Stimulated activated CD8-positive, alpha-beta memory T cell treated with anti-CD3 and anti-CD28 coated beads, Interleukin-12 subunit alpha, Interleukin-12 subunit beta, amount 100 ng/mL, for 1 hour (primary cell): ENCODE results near the gene ZER1.
A peak's percentile ranks its signal among the peaks of the same experiment; 100 is the strongest.
"Not testable (repeated sequence)": the region's sequence is repeated elsewhere in the genome, so short reads cannot be mapped to it uniquely, and the experiment has no call there.

Source experiments
- DNase-seq: peaks from one replicate; pipeline ENCODE4 v3.0.0-alpha.2; 2020; ENCODE audit warnings: low read depth

The ZER1 gene

DNA sequence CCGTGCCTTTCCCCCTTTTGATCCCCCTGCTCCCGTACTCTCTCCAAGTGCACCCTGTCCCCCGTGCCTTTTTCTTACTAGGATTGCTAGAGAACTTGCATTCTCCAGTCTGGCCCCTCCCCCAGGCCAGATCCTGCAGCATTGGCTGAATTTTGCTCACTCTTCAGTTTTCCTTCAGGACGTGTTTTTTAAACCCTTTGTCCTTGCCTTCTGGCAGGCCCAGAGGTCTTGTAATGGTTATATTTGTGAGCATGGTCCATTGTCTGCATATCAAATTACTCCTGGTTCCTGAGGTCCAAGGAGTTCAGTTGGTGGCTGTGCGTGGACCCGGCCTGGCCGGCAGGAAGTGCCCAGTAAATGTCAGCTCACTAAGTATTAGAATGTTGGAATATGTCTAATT lies 15.9 kb upstream of the ZER1 start:
- no peak for DNase-seq

DNA sequence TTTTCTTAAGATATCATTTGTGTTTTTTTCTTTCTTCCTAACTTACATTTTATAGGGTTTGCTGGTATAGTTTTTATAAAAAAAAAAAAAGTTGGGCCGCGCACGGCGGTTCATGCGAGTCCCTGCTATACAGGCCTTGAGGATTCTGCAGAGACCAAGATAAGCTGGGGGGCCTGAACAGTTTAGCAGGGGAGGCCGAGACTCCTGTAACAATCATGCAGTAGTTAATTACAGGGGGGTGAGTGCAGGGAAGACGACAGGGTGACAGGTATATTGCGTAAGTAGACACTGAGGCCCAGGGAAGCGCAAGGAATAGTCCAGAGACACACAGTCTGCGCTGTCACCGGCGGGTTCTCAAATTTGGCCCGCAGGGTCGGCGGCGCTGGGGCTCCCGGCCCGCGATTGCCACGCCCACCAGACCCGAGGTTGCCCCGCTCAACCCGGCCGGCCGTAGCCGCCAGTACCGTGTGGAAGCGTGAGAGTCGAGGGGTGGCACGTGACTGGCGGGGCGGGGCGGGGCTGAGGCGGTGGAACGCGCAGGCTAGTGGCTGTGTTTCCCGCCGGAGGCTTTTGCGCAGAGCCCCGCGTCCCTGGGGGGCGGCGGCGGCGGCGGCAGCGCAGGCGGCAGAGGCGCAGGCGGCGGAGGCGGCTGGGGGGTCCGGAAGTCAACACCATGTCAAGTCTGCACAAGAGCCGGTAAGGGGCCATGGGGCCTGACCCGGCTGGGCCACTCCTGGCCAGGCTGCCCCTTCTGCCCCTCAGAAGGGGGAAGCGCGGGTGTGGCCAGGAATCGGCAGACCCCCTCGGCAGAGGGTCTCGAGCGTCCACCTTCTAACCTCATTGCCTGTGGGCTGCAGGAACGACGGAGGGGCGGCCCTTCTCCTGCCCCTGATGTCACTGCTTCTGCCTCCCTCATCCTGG lies 15.2 kb upstream of the ZER1 start, which contains the start of gene TBC1D13:
TBC1D13 (plus strand) TSS at position 573 of the 921 bp plus-strand sequence; CDS start at position 674, 101 bp downstream.
- peak; percentile 82 for DNase-seq

DNA sequence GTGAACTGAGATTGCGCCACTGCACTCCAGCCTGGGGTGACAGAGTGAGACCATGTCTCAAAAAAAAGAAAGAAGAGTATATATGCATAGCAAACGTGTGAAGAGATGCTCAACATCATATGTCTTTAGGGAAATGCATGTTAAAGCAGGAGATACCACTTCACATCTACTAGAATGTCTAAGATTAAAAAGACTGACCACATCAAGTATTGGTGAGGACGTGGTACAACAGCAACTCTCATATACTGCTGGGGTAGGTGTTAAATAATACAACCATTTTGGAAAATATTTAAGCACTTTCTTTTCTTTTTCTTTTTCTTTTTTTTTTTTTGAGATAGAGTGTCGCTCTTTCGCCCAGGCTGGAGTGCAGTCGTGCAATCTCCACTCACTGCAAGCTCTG lies 13.7 kb upstream of the ZER1 start:
- DNase-seq: no peak

DNA sequence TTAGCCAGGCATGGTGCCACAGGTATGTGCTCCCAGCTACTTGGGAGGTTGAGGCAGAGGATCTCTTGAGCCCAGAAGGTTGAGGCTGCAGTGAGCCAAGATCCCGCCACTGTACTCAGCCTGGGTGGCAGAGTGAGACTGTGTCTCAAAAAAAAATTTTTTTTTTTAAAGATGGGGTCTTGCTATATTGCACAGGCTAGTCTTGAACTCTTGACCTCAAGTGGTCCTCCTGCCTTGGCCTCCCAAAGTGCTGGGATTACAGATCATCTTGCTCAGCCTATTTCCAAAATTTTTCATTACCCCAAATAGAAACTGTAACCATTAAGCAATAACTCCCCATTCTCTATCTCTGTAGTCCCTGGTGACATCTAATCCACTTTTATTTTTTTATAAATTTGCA lies 10.9 kb upstream of the ZER1 start:
- no peak for DNase-seq

DNA sequence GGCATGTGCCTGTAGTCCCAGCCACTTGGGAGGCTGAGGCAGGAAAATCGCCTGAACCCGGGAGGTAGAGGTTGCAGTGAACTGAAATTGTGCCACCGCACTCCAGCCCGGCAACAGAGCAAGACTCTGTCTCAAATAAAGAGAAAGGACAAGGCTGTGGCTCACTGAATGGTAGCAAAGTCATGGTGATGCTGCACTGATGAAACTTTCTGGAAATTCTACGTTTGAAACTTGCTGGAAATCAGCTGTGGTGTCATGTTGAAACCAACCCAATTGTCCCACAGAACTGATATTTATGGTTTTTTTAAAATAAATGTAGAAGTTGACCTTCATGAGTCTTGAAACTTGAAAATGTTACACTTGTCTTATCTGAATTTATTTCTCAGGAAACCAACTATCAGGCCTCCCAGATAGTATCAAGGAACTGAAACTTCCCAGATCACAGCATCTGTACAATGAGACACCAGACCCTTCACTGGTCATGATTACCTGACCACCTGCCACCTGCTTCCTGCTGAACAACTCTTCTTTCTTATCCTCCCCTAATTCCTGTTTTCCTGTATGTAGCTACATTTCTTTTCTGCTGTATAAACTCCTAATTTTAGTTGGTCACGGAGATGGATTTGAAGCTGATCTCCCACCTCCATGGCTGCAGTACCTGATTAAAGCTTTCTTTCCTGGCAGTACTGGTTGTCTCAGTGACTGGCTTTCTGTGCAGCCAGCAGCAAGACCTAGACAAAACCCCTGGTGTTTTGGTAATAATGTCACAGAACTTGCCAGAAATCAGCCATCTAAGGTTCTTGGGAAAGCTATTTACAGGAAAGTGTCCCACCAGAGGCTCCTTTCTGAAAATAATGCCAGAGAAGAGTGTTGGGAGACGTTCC lies 9.7 kb upstream of the ZER1 start:
- DNase-seq: no peak

DNA sequence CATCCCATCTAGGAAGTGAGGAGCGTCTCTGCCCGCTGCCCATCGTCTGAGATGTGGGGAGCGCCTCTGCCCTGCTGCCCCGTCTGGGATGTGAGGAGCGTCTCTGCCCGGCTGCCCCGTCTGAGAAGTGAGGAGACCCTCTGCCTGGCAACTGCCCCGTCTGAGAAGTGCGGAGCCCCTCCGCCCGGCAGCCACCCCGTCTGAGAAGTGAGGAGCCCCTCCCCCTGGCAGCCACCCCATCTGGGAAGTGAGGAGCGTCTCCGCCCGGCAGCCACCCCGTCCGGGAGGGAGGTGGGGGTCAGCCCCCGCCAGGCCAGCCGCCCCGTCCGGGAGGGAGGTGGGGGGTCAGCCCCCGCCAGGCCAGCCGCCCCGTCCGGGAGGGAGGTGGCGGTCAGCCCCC lies 8.4 kb upstream of the ZER1 start:
- not testable (repeated sequence) for DNase-seq

DNA sequence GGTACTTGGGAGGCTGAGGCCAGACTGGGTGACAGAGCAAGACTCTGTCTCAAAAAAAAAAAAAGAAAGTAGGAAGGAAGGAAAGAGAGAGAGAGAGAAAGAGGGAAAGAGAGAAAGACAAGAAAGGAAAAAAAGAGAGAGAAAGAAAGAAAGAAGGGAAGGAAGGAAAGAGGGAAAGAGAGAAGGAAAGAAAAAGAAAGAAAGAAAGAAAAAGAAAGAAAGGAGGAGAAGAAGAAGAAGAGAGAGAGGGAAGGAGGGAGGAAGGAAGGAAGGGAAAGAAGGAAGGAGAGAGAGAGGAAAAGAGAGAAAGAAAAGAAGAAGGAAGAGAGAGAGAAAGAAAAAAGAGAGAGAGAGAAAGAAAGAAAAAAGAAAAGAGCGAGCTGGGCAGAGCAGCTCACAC lies 3.1 kb upstream of the ZER1 start:
- DNase-seq: no peak

DNA sequence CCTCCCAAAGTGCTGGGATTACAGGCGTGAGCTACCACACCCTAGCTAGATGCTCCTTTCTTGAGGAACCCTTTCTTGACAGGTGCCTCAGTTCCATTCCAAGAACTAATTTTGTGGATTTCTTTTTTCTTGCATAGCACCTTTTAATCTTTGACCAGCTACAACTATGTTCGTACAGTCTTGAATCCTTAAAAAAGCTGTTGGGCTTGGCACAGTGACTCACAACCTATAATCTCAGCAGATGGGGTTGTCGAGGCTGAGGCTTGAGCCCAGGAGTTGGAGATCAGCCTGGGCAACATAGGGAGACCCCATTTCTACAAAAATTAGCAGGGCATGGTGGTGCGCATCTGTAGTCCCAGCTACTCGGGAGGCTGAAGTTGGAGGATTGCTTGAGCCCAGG lies 1.3 kb upstream of the ZER1 start:
- DNase-seq: no peak

DNA sequence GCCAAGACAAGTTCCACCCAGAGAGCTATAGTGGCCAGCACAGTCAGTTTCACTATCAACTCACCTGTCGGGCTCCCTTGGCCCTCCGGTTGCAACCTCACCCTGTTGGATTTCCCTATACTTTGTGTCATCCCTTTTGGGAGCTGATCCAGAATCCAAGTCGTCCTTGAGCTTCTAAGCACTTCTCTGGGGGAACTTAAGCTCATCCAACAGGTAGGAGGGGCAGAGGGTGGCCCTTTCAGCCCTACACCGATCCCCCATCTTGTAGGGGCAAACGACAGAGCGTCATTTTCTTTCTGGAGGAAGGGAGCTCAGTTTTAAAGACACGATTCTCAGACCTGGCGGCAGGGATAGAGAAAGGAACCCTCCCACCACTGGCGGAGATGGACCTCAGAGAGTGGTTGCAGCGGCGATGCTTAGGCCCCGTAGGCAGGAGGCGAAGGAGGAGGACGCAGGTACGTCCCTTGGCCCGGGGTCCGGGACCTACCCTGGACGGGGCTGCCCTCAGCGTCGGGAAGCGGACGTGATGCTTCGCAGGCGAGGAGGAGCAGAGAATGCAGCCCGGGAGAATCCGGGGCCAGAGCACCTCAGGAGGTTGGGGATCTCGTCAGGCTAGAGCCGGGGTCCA lies 519 bp downstream of the ZER1 start:
- DNase-seq: no peak

DNA sequence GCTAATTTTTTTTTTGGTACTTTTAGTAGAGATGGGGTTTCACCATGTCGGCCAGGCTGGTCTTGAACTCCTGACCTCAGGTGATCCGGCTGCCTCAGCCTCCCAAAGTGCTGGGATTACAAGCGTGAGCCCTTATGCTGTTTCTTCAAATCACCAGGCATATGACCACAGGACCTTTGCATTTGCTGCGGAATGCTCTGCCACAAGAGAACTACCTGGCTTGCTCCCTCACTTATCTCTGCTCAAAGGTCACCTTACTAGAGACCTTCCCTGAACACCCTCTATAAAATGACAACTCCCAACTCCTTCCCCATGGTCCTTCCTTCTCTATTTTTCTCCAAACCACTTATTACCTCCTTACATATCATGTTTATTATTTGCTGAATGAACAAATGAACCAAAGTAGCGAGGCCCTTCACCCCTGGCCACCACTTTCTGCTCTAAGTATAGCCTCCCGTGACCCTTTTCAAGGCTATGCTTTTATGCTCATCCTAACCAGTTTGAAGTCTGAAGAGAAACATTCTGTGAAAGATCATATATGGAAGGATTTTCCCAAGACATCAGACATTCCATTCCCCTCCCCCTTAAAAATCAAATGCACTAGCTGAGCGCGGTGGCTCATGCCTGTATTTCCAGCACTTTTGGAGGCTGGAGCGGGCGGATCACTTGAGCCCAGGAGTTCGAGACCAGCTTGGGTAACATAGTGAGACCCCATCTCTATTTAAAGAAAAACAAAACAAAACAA lies 1.3 kb downstream of the ZER1 start:
- no peak for DNase-seq

DNA sequence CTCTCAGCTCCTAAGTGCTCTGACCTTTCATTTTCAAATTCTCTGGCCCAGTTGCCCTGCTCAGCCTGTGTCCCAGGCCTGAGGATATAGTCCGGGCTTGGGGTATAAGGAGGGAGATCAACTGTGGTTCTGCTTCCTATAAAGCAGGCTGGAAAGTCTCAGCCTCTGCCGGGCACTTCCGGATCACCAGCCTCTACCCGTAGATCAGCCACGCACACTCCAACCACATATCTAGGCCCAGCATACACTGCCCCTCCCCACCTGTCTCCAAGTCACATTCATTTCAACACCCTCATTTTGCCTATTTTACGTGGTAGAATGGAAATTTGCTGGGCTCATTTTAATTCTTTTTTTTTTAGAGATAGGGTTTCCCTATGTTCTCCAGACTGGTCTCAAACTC lies 3.1 kb downstream of the ZER1 start:
- no peak for DNase-seq

DNA sequence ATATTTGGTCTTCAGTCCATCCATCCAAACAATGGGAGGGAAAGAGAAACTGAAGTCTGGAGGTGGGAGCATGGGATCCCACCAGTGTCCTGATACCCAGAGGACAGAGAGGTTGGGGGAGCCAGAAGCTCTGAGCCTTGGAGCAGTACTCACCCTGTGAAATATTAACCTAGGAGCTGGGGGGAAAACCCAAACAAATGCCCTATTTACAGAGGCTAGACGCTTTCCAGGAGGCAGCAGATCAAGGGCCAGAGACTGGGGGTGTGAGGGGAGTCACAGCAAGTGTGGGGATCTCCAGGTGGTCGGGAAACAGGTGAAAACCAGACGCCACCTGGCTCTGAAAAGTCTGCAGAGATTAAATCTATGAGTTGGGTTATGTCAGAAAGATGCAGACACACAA lies 6.2 kb downstream of the ZER1 start:
- no peak for DNase-seq

DNA sequence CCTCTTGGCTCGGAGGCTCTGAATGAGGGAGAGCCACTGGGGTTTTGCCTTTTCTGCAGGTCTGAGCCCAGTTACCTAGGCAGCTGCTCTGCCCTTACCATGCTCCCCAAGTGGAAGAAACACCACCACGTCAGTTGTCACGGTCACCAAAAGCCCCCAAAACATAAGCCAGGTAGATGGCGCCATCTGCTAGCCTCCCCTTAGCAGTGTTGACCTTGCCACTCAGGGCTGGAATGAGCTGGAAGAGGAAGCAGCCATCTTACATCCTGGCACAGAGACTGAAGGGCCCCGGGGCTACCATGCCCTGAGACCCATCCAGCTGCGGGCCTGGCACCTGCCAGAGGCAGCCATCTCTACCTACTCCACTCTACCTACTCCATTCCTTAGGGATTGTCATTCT lies 7.4 kb downstream of the ZER1 start:
- DNase-seq: no peak

DNA sequence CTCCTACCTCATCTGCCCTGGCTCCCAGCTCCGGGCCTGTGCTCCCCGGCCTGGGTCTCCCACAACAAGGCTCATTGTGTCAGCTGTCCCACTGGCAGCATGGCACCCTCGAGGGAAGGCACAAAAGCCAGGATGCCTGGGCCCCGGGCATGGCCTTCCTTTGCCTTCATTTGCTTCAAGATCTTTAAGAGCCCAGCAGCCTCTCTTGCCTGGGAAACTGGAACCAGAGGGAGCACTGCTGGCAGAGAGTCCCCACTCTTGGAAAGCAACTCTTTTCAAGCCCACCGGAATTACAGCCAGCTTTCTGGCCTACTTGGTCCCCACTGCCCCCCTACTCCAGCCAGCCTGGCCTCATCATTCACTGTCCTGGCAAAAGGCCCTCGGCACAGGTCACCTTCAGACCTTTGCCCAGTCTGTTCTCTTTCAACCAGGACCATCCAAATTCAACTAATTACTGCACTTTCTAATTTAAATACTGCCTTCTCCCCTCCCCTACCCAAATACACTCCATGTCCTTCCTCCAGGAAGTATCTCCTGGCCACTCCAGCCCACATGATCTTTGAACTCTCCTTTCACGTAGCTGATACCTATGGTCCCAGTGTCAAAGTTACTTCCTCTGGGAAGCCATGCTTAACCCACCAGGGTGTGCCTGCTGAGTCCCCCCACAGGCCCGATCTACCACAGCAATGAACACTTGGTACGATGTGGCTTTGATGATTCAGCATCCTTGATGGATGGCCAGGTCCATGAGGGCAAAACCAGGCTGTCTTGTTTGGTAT lies 8.9 kb downstream of the ZER1 start:
- DNase-seq: no peak

DNA sequence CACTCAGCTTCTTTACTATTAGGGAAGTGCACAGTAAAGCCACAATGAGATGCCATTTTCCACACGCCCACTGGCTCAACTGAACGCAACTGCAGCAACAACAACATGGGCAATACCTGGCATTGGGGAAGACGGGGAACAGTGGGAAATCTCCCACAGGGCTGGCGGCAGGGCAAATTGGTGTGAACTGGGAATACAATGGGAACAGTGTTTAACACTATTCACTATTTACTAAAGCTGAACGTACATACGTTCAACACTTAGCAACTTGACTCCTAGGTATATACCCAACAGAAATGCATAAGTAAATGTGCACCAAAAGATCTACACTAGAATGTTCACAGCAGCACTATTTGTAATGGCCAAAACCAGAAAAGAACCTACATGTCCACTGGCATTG lies 14.1 kb downstream of the ZER1 start:
- no peak for DNase-seq

DNA sequence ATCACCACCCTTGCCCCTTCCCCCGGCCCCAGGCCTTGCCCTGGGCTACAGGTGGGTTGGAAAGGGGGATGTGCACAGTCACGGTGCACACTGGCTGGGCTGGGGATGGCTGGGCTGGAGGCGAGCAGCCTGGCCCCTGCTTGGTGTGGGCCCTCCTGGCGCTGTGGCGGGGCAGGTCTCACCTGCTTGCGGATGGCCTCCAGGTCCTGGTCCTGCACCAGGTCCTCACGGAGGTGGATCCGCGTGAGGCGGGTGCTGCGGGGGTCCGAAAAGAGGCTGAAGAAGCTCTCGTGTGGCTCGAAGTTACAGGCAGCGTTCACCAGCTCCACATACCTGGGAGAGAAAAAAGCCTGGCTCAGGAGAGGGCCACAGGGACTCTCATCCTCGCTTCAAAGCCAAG lies 18.1 kb downstream of the ZER1 start:
- no peak for DNase-seq

DNA sequence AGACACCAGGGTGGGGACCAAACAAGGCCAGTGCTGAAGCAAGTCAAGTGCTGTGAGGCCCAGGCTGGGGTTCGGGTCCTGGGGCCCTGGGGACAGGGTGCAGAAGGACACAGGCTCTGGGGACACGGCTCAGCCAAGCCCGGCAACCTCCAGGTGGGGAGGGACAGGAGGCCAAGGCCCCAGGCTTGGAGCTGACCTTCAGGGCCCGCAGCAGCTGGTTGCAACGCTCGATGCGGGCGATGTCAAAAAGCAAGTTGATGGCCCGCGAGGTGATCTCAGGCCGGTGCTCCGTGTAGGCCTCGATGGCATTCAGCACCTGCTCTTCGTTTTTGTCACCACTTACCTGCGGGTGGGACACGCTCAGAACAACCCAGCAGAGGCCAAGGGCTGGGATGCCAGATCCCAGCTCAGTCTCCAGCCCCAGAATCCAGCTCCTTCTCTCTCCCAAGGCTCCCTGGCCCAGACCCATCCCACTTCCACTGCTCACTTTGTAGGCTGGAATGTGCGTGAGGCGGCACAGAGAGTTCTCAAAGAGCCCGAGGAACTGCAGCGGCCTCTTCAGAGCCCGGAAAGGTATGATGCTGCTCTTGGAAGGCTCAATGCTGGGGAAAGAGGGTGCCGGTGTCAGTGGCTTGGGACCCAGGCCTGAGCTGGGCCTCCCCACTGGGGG lies 20.7 kb downstream of the ZER1 start:
- no peak for DNase-seq

DNA sequence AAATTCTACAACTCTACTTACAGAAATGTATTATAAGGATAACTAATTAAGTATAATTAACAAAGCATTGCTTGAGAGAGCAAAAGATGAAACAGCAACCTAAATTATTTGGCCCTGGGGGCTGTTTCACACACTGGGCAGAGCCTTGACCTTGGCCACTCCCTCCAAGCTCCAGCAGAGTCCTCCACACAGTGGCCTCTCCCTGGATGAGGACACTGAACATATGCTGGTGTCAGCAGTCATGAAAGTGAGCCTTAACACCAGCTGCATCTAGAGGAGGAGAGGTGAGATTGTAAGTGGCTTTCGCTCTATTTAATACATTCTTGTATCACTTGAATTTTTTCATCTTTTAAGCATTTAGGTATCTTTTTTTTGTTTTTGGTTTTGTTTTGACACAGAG lies 24.5 kb downstream of the ZER1 start:
- DNase-seq: no peak

DNA sequence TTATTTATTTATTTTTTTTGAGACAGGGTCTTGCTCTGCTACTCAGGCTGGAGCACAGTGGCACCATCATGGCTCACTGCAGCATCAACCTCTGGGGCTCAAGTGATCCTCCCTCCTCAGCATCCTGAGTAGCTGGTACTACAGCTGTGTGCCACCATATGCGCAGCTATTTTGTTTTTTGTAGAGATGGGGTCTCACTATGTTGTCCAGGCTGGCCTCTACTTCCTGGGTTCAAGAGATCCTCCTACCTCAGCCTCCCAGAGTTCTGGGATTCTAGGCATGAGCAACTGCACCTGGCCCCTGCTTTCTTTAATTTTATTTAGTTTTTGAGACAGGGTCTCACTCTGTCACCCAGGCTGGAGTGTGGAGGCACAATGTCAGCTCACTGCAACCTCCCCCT lies 28.3 kb downstream of the ZER1 start:
- DNase-seq: no peak

DNA sequence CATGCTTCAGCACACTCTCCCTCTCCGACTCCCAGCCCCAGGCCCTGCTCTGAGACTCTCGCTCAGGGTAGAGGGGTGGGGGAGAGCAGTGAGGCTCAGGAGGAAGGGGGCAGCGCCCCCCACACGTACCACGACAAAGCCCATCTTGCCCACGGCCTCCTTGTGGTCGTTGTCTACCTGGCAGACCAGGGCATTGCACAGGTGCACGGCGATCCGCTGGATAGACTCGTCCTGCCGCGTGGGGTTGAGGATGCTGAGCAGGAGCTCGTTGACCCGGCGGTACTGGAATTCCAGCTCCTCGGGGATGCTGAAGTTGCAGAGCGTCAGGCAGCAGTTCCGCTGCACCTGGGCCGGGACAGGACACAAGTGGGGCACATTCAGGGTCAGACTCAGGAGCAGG lies 29.3 kb downstream of the ZER1 start:
- no peak for DNase-seq

DNA sequence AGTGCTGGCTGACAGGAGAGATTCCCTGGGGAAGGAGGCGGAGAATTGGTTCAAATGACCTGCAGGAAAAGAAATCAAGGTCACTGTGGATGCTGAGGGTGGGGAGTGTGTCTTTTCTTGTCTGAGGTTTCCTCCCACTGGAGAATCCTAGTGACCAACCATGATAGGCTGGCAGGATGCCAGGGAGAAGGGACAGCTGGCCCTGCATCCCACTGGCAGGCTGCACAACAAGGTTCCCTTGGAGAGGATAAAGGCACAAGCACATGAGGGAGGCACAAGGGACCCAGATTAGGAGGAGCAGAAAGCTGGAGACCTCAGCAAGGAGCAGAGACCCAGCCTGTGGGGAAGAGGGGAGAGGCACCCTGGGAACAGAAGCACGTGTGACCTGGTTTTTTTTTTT lies 36.4 kb downstream of the ZER1 start:
- no peak for DNase-seq
